HG03378 (cell line): ENCODE results near the gene MYO9A.

Source experiments
- ATAC-seq: cut with Tn5 transposase; IDR thresholded peaks from one replicate; pipeline ENCODE4 v1.9.1; 2021; ENCODE audit warnings: mild to moderate bottlenecking, moderate library complexity; ENCODE audit not compliant: unreplicated experiment

MYO9A gene

DNA sequence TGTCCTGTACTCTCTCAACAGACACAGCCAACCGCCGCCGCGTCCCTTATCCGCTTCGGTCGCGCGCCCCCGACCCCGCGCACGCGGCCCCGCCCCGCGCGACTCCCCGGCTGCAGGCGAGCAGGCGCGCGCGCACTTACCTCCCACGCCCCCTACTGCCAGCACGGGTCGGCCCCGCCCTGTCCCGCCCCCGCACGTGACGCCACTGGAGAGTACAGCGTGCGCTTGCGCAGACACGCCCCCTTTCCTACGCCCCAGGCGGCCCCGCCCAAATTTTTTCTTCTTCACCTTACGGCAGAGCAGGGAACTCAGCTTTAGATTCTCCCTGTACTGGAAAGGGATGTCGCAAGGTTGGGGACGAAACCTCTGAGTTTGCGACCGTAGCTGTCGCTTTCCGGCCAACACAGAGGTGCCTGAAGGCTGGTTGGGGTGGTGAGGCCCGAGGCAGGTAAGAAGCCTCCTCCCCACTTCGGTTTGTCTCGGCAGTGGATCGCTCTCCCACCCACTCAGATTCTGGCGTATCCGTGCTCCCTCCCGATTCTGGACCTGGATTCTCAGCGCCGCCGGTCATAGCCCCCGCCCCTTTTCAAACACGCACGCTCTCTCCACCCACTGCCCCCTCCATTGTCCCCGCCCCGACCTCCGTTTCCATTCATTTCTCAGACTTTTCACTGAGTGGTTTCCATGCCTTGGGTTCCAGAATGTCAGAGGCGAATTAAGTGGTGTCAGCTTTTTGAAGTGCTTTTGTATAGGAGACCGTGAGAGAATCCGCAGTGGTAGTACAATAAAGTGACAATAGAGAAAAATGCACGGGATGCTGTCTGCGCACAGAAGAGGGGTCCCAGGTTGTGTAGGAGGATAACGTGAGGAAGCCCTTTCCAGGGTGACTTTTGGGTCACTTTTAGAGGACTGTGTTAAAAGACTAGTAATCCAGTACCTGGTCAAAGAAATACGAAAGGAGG is at the start of gene MYO9A, which contains the start of gene SENP8:
Gene MYO9A (minus strand): TSS at position 134 of the 962 bp plus-strand sequence. CDS start 71,587 bp downstream, outside the sequence.
Gene SENP8 (plus strand): TSS at position 387 of the 962 bp plus-strand sequence. CDS start 21,221 bp downstream, outside the sequence.
- ATAC-seq, result peak; percentile 66

GRCh38 chr15:72167445-72167844 is 49.5 kb upstream of the MYO9A start:
- no peak for ATAC-seq

GRCh38 chr15:72166716-72167417 is 48.9 kb upstream of the MYO9A start:
- ATAC-seq, result no peak

- no peak for ATAC-seq
Observed at GRCh38 chr15:72163719-72164118, 45.8 kb upstream of the MYO9A start.

DNA sequence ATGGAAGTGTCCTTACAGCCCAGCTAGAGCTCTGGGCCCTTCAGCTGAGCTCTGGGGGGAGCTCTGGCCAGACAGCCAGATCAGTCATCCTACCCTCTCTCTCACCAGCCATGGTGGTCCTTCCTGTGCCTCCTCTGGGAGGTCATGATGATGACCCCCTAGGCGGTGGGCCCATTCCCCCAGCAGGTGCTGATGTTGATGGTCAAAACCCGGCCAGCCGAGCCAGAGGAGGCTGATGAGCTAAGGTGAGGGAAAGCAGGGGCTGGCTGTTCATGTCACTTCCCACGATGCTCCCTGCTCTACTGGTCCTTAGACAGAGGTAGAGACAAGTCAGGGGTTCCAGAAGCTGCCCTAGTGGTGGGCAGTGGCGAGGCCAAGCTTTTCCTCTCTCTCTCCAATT is 44.6 kb upstream of the MYO9A start:
- no peak for ATAC-seq

GRCh38 chr15:72161361-72162132 is 43.6 kb upstream of the MYO9A start:
- no peak for ATAC-seq

- ATAC-seq, result no peak
Observed at GRCh38 chr15:72160696-72161245, 42.8 kb upstream of the MYO9A start.

- no peak for ATAC-seq
Observed at GRCh38 chr15:72156928-72157327, 39.0 kb upstream of the MYO9A start.

DNA sequence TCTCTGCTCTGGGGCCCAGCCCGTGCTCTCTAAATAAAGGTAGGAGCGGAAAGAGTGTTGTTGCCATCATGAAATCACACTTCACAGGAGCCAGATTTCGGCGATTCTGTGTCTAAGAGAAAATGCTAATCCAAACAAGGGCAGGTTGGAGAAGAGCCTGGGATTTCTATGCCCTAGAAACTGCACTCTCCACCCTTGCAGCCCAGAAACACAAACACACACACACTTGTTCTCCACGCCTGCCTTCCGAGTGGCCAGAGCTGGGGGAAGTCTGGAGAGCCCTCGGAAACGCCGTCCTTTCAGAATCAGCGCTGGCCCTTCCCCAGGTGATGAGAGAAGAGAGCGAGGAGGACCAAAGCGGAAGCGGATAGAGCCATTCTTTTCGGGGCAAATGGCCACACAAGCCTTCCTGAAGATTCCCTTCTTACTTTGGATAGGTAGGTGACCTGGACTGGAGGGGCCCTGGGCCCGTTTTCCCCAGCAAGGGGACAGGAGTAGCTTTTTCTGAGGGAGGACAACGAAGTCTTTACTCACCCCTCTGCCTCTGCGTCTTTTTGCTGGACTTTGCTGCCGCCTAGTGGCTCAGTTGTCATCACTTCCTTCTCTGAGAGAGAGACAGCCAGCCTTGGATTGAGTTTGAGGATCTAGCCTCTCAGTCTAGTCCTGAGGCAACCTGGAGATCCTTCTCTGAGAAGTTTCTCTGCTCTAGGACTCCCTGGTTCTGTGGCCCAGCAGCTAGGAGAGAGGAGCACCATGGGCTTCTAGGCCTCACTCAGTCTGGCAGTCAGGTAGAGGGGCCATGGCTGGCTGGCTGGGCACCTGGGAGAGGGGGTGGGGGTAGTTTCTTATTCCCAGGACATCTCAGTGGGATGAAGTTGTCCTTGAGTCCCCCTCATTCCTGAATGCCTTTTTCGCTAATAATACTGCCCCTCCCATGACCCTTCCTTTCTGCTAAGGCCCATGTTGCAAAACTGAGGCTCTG is 38.0 kb upstream of the MYO9A start:
- ATAC-seq, result peak; percentile 64

DNA sequence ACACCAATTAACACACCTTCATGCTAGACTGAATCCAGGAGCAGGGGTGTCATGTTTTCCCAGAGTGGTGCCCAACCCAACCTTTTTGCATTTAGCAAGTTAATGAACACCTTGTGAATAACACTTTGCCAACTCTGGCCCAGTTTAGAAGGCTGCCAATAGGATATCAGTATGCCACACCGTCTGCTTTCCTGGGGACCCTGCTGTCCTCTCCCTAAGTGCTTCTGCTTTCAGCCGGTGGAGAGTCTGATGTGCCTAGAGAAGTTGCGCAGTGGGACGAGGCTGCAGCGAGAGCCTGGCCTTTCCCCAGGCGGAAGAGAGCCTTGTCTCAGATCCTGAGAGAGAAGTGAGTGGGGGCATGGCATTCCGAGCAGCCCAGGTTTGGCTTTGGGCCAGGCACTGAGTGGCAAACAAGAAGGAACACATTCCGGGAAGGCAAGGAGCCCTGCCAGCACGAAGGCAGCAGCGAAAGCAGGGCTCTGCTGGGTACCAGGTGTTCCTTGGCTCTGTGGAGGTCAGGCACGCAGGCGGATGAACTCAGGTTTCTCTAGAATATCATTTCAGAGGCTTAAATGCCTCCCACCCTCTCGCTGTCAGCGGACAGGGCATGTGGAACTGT is 37.2 kb upstream of the MYO9A start:
- ATAC-seq, result no peak

DNA sequence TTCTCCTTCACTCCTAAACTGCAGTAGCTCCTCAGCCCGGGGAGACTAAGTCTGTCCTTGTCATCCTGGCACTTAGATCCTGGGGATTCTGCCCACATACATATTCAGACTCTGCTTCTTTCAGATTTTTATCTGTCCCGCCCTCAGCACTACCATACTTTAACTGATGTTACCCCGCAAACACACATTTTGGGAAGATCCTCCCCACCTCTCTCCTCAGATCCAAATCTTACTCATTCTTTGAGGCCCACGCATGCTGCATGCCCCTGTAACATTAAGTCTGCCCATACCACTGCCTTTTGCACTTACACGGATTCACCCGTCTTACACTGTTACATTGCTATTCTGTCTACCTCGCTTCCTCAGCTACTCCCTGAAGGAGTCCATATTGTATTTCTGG is 36.4 kb upstream of the MYO9A start:
- no peak for ATAC-seq

GRCh38 chr15:72153269-72154000 is 35.5 kb upstream of the MYO9A start:
- ATAC-seq, result no peak

DNA sequence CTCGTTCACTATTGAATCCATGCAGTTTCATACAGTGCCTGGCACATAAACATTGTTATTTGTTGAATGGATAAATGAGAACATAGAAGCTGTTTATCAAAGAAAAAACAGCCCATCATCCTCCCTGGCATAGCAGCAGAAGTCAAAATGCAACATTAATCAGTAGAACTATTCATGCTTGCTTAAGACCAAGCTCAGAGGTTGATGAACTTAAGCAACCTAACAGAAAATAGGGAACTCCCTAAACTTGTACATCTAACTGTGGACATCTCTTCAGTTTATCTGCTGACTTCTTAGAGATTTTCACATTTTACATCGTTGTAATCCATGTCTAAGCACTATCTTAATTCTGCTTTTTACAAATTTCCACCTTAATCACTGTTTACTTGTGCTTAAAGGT is 29.5 kb upstream of the MYO9A start:
- no peak for ATAC-seq

- no peak for ATAC-seq
Observed at GRCh38 chr15:72146934-72147333, 29.0 kb upstream of the MYO9A start.

DNA sequence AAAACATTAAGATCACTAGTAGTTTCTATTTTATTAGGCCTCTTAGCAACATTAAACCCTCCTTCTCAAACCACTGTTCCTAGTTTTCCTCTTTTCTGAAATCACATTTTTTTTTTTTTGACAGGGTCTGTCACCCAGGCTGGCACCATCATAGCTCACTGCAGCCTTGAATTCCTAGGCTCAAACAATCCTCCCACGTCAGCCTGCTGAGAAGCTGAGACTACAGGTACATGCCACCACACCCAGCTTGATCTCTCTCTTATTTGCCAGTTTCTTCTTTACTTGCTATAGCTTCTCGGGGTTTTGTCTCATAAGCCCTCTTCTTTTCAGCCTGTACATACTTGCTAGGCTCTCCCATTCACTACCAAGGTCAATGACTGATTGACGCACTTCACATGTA is 28.3 kb upstream of the MYO9A start:
- ATAC-seq, result no peak

DNA sequence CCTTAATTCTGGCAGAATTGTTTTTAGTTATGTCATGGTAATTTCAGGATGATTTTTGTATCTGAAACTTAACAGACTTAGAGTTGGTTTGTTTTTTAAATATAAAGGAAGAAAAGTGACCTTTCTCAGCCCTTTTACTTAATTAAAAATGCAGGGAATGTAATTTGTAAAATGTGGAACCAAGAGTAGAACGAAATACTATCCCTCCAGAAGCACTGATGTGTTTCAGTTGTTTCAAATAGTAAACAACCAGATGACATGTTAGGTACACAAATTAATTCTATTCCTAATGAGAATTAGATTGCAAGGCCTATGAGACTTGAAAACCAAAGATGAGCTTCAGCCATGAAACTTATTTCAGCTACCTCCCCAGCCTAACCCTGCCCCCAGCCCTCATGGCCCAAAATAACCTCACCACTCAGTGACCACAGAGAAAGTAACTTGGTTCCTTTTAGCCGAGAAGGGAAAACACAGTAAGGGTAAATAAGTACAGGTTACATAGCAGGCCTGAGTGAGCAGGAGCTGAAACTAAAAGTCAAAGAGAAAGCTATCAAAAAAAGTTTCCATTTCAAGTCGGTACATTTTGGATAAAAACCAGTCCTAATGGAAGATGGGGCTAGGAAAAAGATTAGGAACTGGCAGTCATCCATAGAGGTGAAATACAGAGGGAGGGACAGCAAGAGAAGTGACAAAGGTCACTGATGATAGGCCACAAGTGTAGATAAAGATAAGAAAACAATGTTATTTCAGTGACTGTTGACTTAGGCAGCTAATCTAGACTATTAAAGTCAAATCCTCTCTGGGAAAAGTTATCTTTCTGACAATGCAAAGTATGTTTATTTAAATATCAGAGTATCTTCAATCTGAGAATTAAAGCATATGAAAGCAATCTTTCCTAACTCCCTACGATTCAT is 23.5 kb upstream of the MYO9A start:
- ATAC-seq, result peak; percentile 98

GRCh38 chr15:72140088-72140487 is 22.1 kb upstream of the MYO9A start:
- no peak for ATAC-seq
